ENCODE data around the gene DNAH10.

Gene DNAH10

GRCh38 chr12:123750159-123750656, 11.9 kb upstream of the DNAH10 start:
- H3K4me3 ChIP-seq, result no peak overlapping the region
- H3K4me2 ChIP-seq, result no peak overlapping the region
- no peaks in the 10 kb centered on the region for H3K27me3 ChIP-seq
- TF ChIP-seq Cebpa-rat (IDR thresholded peaks at IDR 0.05), result no peak
- no peak overlapping the region for H3K27ac ChIP-seq
- peaks cover 0 to 21% (median 11%) of the 10 kb centered on the region in 10 experiments; a peak in 13 of 20 replicates for H3K4me1 ChIP-seq
- H3K9ac ChIP-seq, result no peak overlapping the region
- H4K20me1 ChIP-seq, result peaks cover 0 to 13% (median 0%) of the 10 kb centered on the region in 11 experiments; a peak in 2 of 22 replicates
- H3K9me3 ChIP-seq (replicated peaks in 1 of 11), result no peaks in the 10 kb centered on the region
- H3K36me3 ChIP-seq, result peaks cover 73 to 100% (median 93%) of the 10 kb centered on the region in 11 experiments

GRCh38 chr12:123752046-123752445, 10.1 kb upstream of the DNAH10 start:
- no peak overlapping the region for H3K4me3 ChIP-seq
- no peak overlapping the region for H3K27ac ChIP-seq
- peaks cover 0 to 18% (median 11%) of the 10 kb centered on the region in 10 experiments; a peak in 13 of 20 replicates for H3K4me1 ChIP-seq
- no peaks in the 10 kb centered on the region for H3K27me3 ChIP-seq
- H3K36me3 ChIP-seq, result peaks cover 72 to 99% (median 91%) of the 10 kb centered on the region in 11 experiments
- no peak for TF ChIP-seq Cebpa-rat (IDR thresholded peaks at IDR 0.05)
- H3K9me3 ChIP-seq (replicated peaks in 1 of 11), result no peaks in the 10 kb centered on the region
- H3K4me2 ChIP-seq, result no peak overlapping the region
- peaks cover 0 to 13% (median 0%) of the 10 kb centered on the region in 11 experiments; a peak in 2 of 22 replicates for H4K20me1 ChIP-seq
- H3K9ac ChIP-seq, result no peak overlapping the region

- no peak for TF ChIP-seq Cebpa-rat (IDR thresholded peaks at IDR 0.05)
- Histone ChIP-seq H3K9me3 (replicated peaks in 1 of 11) (no peaks in the 10 kb centered on the region), H3K9ac (no peak overlapping the region), H3K27ac (no peak overlapping the region), H3K4me3 (no peak overlapping the region), H3K4me2 (no peak overlapping the region), H3K4me1 (no peaks in the 10 kb centered on the region), H4K20me1 (peaks cover 0 to 10% (median 0%) of the 10 kb centered on the region in 11 experiments; a peak in 2 of 22 replicates), H3K36me3 (peaks cover 73 to 100% (median 81%) of the 10 kb centered on the region in 11 experiments), H3K27me3 (no peaks in the 10 kb centered on the region)
These were observed 7.9 kb upstream of the DNAH10 start for GRCh38 chr12:123754041-123754772.

- H3K36me3 ChIP-seq, result peaks cover 40 to 83% (median 56%) of the 10 kb centered on the region in 11 experiments
- no peaks in the 10 kb centered on the region for H3K9me3 ChIP-seq (replicated peaks in 1 of 11)
These were observed 4.5 kb upstream of the DNAH10 start for GRCh38 chr12:123757561-123757960.

GRCh38 chr12:123760267-123760938, 1.7 kb upstream of the DNAH10 start:
- Histone ChIP-seq H3K9ac (no peak overlapping the region), H3K4me2 (no peak overlapping the region), H4K20me1 (peaks cover 0 to 14% (median 0%) of the 10 kb centered on the region in 11 experiments; a peak in 4 of 22 replicates), H3K4me1 (peaks cover 11 to 21% (median 17%) of the 10 kb centered on the region in 10 experiments; a peak in 19 of 20 replicates), H3K27ac (no peak overlapping the region), H3K9me3 (replicated peaks in 1 of 11) (no peaks in the 10 kb centered on the region), H3K36me3 (peaks cover 13 to 54% (median 27%) of the 10 kb centered on the region in 11 experiments; a peak in 19 of 22 replicates), H3K4me3 (no peak overlapping the region), H3K27me3 (peaks cover 16 to 31% (median 23%) of the 10 kb centered on the region in 11 experiments)
- TF ChIP-seq Cebpa-rat (IDR thresholded peaks at IDR 0.05), result no peak

More at GRCh38 chr12:123757561-123757960, 4.5 kb upstream of the DNAH10 start:
- no peak overlapping the region for H3K4me3 ChIP-seq
- peaks cover 8 to 17% (median 12%) of the 10 kb centered on the region in 11 experiments for H3K27me3 ChIP-seq
- H3K27ac ChIP-seq, result no peak overlapping the region
- no peak for TF ChIP-seq Cebpa-rat (IDR thresholded peaks at IDR 0.05)
- H3K9ac ChIP-seq, result no peak overlapping the region
- H4K20me1 ChIP-seq, result peaks cover 0 to 21% (median 0%) of the 10 kb centered on the region in 11 experiments; a peak in 5 of 22 replicates
- H3K4me1 ChIP-seq, result peaks cover 11 to 18% (median 15%) of the 10 kb centered on the region in 10 experiments; a peak in 19 of 20 replicates
- H3K4me2 ChIP-seq, result no peak overlapping the region

- TF ChIP-seq Cebpa-rat (IDR thresholded peaks at IDR 0.05), result no peak
- H3K9ac ChIP-seq, result peak overlapping the region in 6 of 11 experiments; percentile 62 to 75 (median 66); a peak in 8 of 22 replicates
- H3K4me2 ChIP-seq, result peak overlapping the region; percentile 91 to 99 (median 95)
- peaks cover 0 to 32% (median 12%) of the 10 kb centered on the region in 11 experiments; a peak in 15 of 22 replicates for H3K36me3 ChIP-seq
- peaks cover 13 to 26% (median 19%) of the 10 kb centered on the region in 10 experiments; a peak in 19 of 20 replicates for H3K4me1 ChIP-seq
- H3K9me3 ChIP-seq (replicated peaks in 1 of 11), result no peaks in the 10 kb centered on the region
- peaks cover 0 to 14% (median 0%) of the 10 kb centered on the region in 11 experiments; a peak in 4 of 22 replicates for H4K20me1 ChIP-seq
- H3K4me3 ChIP-seq, result peak overlapping the region; percentile 60 to 75 (median 66)
- peaks cover 16 to 31% (median 23%) of the 10 kb centered on the region in 11 experiments for H3K27me3 ChIP-seq
- no peak overlapping the region for H3K27ac ChIP-seq
These were observed 583 bp downstream of the DNAH10 start for GRCh38 chr12:123762715-123763052.

GRCh38 chr12:123763093-123763492, 992 bp downstream of the DNAH10 start:
- TF ChIP-seq Cebpa-rat (IDR thresholded peaks at IDR 0.05), result no peak
- H3K27me3 ChIP-seq, result peaks cover 16 to 31% (median 23%) of the 10 kb centered on the region in 11 experiments
- no peak overlapping the region for H3K9ac ChIP-seq
- H3K4me3 ChIP-seq, result 0 out of 20 replicates have a peak overlapping the region, but pooled peaks of 1 of the 10 experiments have one; percentile 64
- no peak overlapping the region for H3K27ac ChIP-seq
- H3K4me2 ChIP-seq, result peak overlapping the region in 4 of 11 experiments; percentile 91 to 96 (median 94); a peak in 5 of 22 replicates
- no peaks in the 10 kb centered on the region for H3K9me3 ChIP-seq (replicated peaks in 1 of 11)
- peaks cover 13 to 30% (median 20%) of the 10 kb centered on the region in 10 experiments; a peak in 19 of 20 replicates for H3K4me1 ChIP-seq
- H3K36me3 ChIP-seq, result peaks cover 0 to 28% (median 10%) of the 10 kb centered on the region in 11 experiments; a peak in 14 of 22 replicates
- peaks cover 0 to 14% (median 0%) of the 10 kb centered on the region in 11 experiments; a peak in 4 of 22 replicates for H4K20me1 ChIP-seq

GRCh38 chr12:123764109-123764508, 2.0 kb downstream of the DNAH10 start:
- H3K9me3 ChIP-seq (replicated peaks in 1 of 11), result no peaks in the 10 kb centered on the region
- H3K4me3 ChIP-seq, result no peak overlapping the region
- peaks cover 13 to 32% (median 20%) of the 10 kb centered on the region in 10 experiments; a peak in 19 of 20 replicates for H3K4me1 ChIP-seq
- peaks cover 0 to 17% (median 7%) of the 10 kb centered on the region in 11 experiments; a peak in 9 of 22 replicates for H3K36me3 ChIP-seq
- no peak overlapping the region for H3K27ac ChIP-seq
- peaks cover 16 to 31% (median 23%) of the 10 kb centered on the region in 11 experiments for H3K27me3 ChIP-seq
- H3K9ac ChIP-seq, result no peak overlapping the region
- H4K20me1 ChIP-seq, result peaks cover 0 to 14% (median 0%) of the 10 kb centered on the region in 11 experiments; a peak in 5 of 22 replicates
- H3K4me2 ChIP-seq, result no peak overlapping the region
- TF ChIP-seq Cebpa-rat (IDR thresholded peaks at IDR 0.05), result no peak

Measured in BLaER1 treated with 17β-estradiol and CSF1 and Interleukin-3, amounts not matched to agents 10 nM and 100 nM (cell line).